Nephron (organoid): ENCODE data around the gene CORO1C.
"Not testable (repeated sequence)": the region's sequence is repeated elsewhere in the genome, so short reads cannot be mapped to it uniquely, and the experiment has no call there.

Source experiments
- H3K27ac Mint-ChIP-seq, 3 experiments: 2 replicates each; pipeline ENCODE4 v1.8.0; 2020; ENCODE audit warnings: mixed read lengths in 3 of 3, mild to moderate bottlenecking in 2 of 3, moderate library complexity in 1 of 3
- H3K27me3 Mint-ChIP-seq: 2 replicates; pipeline ENCODE4 v1.8.0; 2021; ENCODE audit warnings: low read depth, mild to moderate bottlenecking, moderate library complexity, mixed read lengths
- H3K36me3 Mint-ChIP-seq: 2 replicates; pipeline ENCODE4 v1.8.0; 2020; ENCODE audit warnings: low read depth, mixed read lengths
- H3K4me1 Mint-ChIP-seq: 2 replicates; pipeline ENCODE4 v1.8.0; 2020; ENCODE audit warnings: mixed read lengths
- H3K4me3 Mint-ChIP-seq, 3 experiments: 2 replicates each; pipeline ENCODE4 v1.8.0; 2020; ENCODE audit warnings: mild to moderate bottlenecking in 3 of 3, mixed read lengths in 3 of 3, moderate library complexity in 2 of 3
- H3K9me3 Mint-ChIP-seq: 2 replicates; pipeline ENCODE4 v1.8.0; 2020; ENCODE audit warnings: mixed read lengths
- CTCF ChIP-seq, 3 experiments: fragments of 200-600 bp; sonication (generic); IDR thresholded peaks; one replicate each; pipeline ENCODE4 v1.5.0; 2021; ENCODE audit warnings: antibody characterized with exemption in 3 of 3; ENCODE audit not compliant: unreplicated experiment in 3 of 3

The CORO1C gene

DNA sequence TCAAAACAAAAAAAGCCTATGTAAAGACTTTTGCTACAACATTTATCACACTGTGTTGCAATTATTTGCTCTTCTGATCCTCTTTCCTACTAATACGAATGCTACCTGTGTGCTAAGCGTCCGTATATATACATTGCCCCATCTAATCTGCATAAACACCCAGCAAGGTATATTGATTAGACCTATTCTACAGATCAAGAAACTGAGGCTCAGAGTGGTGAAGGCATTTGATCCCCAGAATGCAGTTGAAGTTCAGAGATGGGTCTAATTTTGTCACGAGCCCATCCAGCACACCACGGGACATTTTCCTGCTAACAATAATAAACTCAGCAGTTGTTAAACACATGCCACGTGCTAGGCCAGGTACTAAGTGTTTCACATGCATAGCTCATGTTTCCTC, 25.1 kb upstream of the CORO1C start:
- Mint-ChIP-seq H3K4me1 (peaks cover 18% of the 10 kb centered on the region), H3K27me3 (peaks cover 3% of the 10 kb centered on the region), H3K36me3 (no peaks in the 10 kb centered on the region), H3K4me3 (no peak overlapping the region), H3K9me3 (no peaks in the 10 kb centered on the region), H3K27ac (peak overlapping the region in 1 of 3 experiments; percentile 25)
- no peak for TF ChIP-seq CTCF (IDR thresholded peaks at IDR 0.05; ENCODE audit: unreplicated experiment in 3 of 3)

DNA sequence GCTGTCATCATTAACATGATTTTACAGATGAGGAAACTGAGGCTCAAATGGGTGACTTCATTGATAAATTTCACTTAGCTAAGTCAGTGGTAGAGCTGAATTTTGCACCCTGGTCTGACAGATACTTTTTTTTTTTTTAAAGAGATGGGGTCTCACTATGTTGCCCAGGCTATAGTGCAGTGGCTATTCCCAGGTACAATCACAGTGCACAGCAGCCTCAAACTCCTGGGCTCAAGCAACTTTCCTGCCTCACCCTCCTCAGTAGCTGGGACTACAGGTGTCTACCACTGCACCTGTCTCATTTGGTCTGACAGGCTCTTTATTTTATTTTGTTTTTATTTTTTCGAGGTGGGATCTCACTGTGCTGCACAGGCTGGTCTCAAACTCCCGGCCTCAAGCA, 24.2 kb upstream of the CORO1C start:
- Mint-ChIP-seq H3K27me3 (no peaks in the 10 kb centered on the region), H3K9me3 (no peaks in the 10 kb centered on the region), H3K4me3 (no peak overlapping the region), H3K36me3 (no peaks in the 10 kb centered on the region), H3K4me1 (peaks cover 25% of the 10 kb centered on the region), H3K27ac (no peak overlapping the region)
- no peak for TF ChIP-seq CTCF (IDR thresholded peaks at IDR 0.05; ENCODE audit: unreplicated experiment in 3 of 3)

- H3K4me3 Mint-ChIP-seq, result no peak overlapping the region
- peaks cover 29% of the 10 kb centered on the region for H3K4me1 Mint-ChIP-seq
- peak overlapping the region in 1 of 3 experiments; percentile 40 for H3K27ac Mint-ChIP-seq
- no peak for TF ChIP-seq CTCF (IDR thresholded peaks at IDR 0.05; ENCODE audit: unreplicated experiment in 3 of 3)
- H3K36me3 Mint-ChIP-seq, result no peaks in the 10 kb centered on the region
- no peaks in the 10 kb centered on the region for H3K27me3 Mint-ChIP-seq
- H3K9me3 Mint-ChIP-seq, result no peaks in the 10 kb centered on the region
Measured at GRCh38 chr12:108753976-108754375, 22.7 kb upstream of the CORO1C start.

DNA sequence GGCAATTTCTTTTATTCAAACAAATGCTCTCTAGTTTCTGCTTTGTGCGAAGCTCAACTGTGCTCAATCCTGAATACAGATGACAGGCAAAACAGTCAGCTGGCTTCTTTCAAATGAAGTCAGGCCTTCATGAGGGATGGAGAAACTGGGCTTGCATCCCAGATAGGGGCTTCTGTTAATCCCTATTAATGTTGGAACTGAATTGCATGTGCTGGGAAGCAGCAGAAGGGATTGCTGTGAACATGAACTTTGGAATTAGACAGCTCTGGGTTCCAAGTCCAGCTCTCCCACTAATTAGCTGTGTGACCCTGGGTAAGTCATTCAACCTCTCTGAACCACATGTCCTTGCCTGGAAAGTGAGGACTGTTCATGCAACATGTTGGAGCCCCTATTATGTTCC, 21.1 kb upstream of the CORO1C start:
- peak overlapping the region in 1 of 3 experiments; percentile 0 for H3K4me3 Mint-ChIP-seq
- H3K27ac Mint-ChIP-seq, result peak overlapping the region; percentile 86 to 96 (median 95)
- no peaks in the 10 kb centered on the region for H3K36me3 Mint-ChIP-seq
- peaks cover 29% of the 10 kb centered on the region for H3K4me1 Mint-ChIP-seq
- no peak for TF ChIP-seq CTCF (IDR thresholded peaks at IDR 0.05; ENCODE audit: unreplicated experiment in 3 of 3)
- H3K9me3 Mint-ChIP-seq, result no peaks in the 10 kb centered on the region
- no peaks in the 10 kb centered on the region for H3K27me3 Mint-ChIP-seq

DNA sequence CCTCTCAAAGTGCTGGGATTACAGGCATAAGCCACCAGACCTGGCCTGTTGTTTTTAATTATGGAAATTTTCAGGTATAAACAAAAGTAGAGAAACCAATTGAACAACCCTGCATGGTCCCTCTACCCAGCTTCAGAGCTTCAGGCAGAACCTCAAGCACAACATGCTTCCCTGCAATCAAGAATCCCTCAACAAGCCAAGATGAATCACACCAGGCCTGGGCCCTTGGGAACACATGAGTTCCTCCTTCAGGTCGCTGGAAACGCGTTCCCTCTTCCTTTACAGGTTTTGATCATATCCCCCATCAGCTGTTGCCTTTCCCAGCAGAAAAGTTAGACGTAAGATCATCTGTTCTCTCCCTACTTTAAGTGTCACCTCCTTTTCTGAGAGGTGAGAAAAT, 20.5 kb upstream of the CORO1C start:
- no peaks in the 10 kb centered on the region for H3K27me3 Mint-ChIP-seq
- H3K9me3 Mint-ChIP-seq, result no peaks in the 10 kb centered on the region
- no peak for TF ChIP-seq CTCF (IDR thresholded peaks at IDR 0.05; ENCODE audit: unreplicated experiment in 3 of 3)
- no peaks in the 10 kb centered on the region for H3K36me3 Mint-ChIP-seq
- peaks cover 29% of the 10 kb centered on the region for H3K4me1 Mint-ChIP-seq
- peak overlapping the region; percentile 86 to 96 (median 95) for H3K27ac Mint-ChIP-seq
- peak overlapping the region in 1 of 3 experiments; percentile 0 for H3K4me3 Mint-ChIP-seq

DNA sequence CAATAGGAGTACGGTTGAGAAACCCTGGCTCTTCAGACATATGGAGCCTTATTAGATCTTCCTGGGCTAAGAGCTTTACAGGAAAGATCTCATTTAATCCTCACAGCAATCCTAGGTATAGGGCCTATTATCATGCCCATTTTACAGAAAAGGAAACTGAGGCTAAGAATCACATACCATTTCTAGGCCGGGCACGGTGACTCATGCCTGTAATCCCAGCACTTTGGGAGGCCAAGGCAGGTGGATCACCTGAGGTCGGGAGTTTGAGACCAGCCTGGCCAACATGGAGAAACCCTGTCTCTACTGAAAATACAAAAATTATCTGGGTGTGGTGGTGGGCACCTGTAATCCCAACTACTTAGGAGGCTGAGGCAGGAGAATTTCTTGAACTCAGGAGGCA, 19.7 kb upstream of the CORO1C start:
- not testable (repeated sequence) for H3K27me3 Mint-ChIP-seq, H3K4me3 Mint-ChIP-seq, H3K36me3 Mint-ChIP-seq, H3K9me3 Mint-ChIP-seq
- peaks cover 29% of the 10 kb centered on the region for H3K4me1 Mint-ChIP-seq
- peak overlapping the region; percentile 87 to 96 (median 92) for H3K27ac Mint-ChIP-seq
